HG03469 (cell line): ENCODE data around the gene POLE.
"Not testable (repeated sequence)": the region's sequence is repeated elsewhere in the genome, so short reads cannot be mapped to it uniquely, and the experiment has no call there.

Source experiments
- ATAC-seq: cut with Tn5 transposase; IDR thresholded peaks from one replicate; pipeline ENCODE4 v1.9.1; 2021; ENCODE audit warnings: mild to moderate bottlenecking, moderate library complexity, moderate number of reproducible peaks; ENCODE audit not compliant: unreplicated experiment

POLE gene

DNA sequence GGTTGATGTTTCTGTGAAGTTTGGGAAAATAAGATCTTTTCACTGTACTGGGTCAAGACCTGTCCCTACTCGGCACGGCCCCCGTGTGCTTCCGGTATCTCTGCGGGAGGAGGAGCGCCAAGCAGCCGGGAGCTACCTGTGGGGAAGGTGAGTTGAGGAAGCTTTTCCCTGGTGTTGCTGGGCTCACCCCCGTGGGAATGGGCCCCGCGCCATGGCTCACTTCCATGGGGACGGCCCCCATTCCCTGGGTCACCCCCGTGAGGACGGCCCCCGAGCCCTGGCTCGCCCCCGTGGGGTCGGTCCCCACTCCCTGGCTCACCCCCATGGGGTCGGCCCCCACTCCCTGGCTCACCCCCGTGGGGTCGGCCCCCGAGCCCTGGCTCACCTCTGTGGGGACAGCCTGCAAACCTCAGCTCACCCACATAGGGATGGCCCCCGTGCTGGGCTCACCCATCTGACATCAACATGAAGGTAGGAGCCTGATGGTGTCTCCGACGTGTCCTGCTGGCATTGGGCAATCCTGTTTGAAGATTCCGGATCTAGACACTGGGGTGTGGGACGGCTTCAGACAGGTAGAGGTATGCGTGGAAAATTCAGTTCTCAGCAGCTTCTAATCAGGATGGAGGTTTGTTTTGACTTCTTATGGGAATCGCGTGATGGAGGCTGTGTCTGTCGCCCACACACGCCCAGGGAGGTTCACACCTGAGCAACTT is 85.8 kb downstream of the POLE start:
- ATAC-seq = no peak

- ATAC-seq = no peak
These were observed 86.8 kb downstream of the POLE start for GRCh38 chr12:132600048-132601032.

DNA sequence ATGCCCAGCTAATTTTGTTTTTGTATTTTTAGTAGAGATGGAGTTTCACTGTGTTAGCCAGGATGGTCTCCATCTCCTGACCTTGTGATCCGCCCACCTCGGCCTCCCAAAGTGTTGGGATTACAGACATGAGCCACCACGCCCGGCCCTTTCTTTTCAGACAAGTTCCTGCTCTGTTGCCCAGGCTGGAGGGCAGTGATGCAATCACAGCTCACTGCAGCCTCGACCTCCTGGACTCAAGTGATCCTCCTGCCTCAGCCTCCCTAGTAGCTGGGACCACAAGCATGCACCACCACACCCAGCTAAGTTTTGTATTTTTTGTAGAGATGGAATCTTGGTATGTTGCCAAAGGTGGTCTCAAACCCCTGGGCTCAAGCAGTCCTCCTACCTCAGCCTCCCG is 87.6 kb downstream of the POLE start:
- ATAC-seq = not testable (repeated sequence)

GRCh38 chr12:132597333-132598316 is 89.5 kb downstream of the POLE start:
- no peak for ATAC-seq

DNA sequence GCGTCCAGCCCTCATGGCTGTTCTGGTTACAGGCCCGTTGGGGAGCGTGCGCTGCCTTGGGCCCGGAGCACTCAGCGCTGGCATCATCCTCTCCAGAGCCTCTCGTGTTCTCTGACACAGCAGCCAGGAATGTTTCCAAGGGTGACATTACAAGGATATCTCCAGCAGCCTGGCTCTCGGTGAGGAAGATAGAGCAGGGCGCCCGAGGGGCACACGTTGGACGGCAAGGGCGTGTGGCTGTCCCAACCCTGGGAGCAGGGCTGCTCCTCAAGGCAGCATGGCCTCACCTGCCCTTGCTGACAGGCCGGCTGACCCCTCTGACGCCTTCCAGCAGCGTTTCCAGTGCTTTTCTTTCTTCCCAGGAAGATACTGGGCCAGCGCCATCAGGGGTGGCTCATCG is 91.1 kb downstream of the POLE start:
- ATAC-seq = no peak

DNA sequence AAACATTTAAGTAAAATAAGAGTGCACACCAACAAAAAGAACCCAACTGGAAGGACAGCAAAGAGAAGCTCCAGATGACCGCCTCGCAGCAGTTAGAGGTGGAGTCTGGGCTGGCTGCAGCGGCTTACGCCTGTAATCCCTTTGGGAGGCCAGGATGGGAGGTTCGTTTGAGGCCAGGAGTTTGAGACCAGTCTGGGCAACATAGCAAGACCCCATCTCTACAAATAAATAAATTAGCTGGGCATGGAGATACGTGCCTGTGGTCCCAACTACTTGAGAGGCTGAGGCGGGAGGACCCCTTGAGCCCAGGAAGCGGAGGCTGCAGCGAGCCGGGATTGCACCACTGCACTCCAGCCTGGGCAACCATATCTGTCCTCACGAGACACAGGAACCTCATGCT is 92.0 kb downstream of the POLE start:
- ATAC-seq = no peak

DNA sequence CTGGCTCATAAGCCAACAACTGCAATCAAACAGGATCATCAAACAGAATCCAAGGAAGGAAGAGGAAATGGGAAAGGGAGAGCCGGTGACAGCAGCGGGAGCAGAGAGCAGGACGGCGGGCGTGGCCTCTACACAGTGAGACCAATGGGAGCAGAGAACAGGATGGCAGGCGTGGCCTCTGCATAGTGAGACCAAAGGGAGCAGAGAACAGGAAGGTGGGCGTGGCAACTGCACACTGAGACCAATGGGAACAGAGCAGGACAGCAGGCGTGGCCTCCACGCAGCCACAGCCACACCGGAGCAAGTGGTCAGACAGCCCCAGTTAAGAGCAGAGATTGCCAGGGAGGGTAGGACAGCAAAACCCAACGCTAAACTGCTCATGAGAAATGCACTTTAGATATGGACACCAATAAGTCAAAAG is 93.2 kb downstream of the POLE start:
- ATAC-seq = no peak

- ATAC-seq = no peak
These were observed 93.6 kb downstream of the POLE start for GRCh38 chr12:132593521-132593920.

GRCh38 chr12:132593071-132593470 is 94.1 kb downstream of the POLE start:
- ATAC-seq = no peak

DNA sequence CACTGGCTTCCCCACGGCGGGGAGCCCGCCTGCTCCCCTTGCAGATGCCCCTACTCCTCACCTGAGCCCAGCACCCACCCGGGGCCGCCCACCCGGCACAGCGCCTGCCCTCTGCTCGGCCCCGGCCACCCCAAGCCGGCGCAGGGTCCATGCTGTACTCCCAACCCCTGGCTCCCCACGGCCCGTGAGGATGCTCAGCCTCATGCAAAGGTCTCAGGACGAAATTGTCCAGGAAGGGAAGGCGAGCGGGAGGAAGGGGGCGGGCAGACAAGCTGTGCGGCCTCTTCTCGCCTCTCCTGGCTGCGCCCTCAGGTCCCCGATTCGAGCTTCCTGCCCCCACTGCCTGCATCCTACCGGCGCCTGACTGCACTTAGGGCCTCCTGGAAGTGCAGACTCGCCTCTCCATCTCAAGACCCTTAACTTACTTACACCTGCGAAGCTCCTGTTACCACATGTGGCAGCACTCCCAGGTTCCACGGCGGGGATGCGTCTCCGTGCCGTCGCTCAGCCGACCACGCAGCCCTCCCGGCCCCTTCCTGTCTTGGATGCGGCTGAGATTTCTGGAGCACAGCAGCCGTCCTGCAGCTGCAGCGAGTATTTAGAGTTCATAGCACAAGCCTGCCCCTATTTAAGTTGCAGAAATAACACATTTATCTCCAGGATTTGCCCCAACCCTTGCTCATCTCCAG is 94.7 kb downstream of the POLE start:
- no peak for ATAC-seq

- no peak for ATAC-seq
These were observed 95.8 kb downstream of the POLE start for GRCh38 chr12:132591107-132591935.

DNA sequence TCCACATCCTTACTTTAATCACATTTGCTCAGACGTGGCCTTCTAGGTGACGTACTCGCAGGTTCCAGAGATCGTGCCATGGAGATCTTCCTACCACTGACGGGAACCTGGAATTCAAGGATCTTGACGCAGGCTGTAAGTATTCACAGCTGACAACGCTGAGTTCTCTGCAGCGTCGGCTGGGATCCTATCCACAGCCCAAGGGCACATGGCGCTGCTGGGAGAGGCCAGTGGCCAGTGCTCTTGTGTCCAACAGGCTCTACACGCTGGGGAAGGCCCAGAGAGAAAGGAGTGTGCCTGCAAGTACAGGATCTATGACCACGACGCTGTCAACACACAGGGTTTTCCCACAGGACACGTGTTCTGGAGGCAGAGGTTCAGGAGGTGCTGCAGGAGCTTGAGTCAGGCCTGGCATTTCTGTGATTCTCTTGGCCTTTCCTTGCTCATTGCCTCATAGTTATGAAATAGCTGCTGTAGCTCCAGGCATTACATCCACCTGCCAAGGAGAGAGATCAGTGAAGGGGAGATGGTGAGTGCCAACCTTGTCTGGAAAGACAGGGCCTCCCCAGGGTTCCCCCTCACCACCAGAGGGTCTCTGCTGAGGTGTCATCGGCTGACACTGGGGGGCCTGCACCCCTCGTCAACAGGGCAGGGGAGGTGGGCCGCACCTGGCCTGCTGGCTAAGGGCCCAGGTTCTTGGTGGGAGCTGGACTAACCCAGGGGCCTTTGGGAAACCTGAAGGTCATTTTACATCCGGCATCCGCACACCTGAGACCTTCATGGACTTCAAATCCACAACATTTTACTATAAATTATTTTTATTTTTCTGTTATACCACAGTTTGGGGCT is 98.1 kb downstream of the POLE start:
- no peak for ATAC-seq

- ATAC-seq = no peak
These were observed 98.8 kb downstream of the POLE start for GRCh38 chr12:132588319-132588718.

- no peak for ATAC-seq
These were observed 99.4 kb downstream of the POLE start for GRCh38 chr12:132587781-132588180.

DNA sequence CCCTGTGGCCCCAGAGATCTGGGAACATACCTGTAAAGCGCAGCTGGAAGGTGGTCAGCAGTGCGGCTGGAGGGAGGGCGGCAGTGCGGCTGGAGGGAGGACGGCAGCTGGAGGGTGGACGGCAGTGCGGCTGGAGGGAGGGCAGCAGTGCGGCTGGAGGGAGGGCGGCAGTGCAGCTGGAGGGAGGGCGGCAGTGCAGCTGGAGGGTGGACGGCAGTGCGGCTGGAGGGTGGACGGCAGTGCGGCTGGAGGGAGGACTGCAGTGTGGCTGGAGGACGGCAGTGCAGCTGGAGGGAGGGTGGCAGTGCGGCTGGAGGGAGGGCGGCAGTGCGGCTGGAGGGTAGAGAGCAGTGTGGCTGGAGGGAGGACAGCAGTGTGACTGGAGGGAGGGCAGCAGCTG is 100.2 kb downstream of the POLE start:
- no peak for ATAC-seq

- ATAC-seq = no peak
These were observed 102.0 kb downstream of the POLE start for GRCh38 chr12:132585177-132585576.

GRCh38 chr12:132584429-132584828 is 102.7 kb downstream of the POLE start:
- no peak for ATAC-seq

- no peak for ATAC-seq
These were observed 103.4 kb downstream of the POLE start for GRCh38 chr12:132583736-132584135.

DNA sequence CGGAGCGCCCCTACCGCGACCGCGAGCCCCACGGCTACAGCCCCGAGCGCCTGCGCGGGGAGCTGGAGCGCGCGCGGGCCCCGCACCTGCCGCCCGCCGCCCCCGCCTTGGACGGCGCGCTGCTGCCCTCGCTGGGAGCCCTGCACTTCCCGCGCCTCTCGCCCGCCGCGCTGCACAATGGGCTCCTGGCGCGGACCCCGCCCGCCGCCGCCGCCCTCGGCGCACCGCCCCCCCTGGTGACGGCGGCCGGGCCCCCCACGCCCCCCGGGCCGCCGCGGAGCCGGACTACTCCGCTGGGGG is 103.8 kb downstream of the POLE start:
- no peak for ATAC-seq
